Osteocyte (in vitro differentiated cells): ENCODE results near the gene ZFX. TPM values are rescaled to one million over a fixed set of nuclear protein-coding genes. Genes with fewer than 3 reads are reported as not detected.
A peak's percentile ranks its signal among the peaks of the same experiment; 100 is the strongest.

Source experiments
- DNase-seq: peaks from one replicate; pipeline ENCODE4 v3.0.0; 2021; ENCODE audit warnings: mixed read lengths; ENCODE audit not compliant: unreplicated experiment; ENCODE audit errors: extremely low spot score
- H3K27ac Mint-ChIP-seq: one replicate; pipeline ENCODE4 v1.8.0; 2021; ENCODE audit warnings: mild to moderate bottlenecking, mixed read lengths; ENCODE audit not compliant: unreplicated experiment
- H3K27me3 Mint-ChIP-seq: one replicate; pipeline ENCODE4 v1.8.0; 2021; ENCODE audit warnings: mixed read lengths; ENCODE audit not compliant: unreplicated experiment
- H3K36me3 Mint-ChIP-seq: one replicate; pipeline ENCODE4 v1.8.0; 2021; ENCODE audit warnings: mixed read lengths; ENCODE audit not compliant: unreplicated experiment
- H3K4me1 Mint-ChIP-seq: one replicate; pipeline ENCODE4 v1.8.0; 2021; ENCODE audit warnings: mixed read lengths; ENCODE audit not compliant: unreplicated experiment
- H3K4me3 Mint-ChIP-seq: one replicate; pipeline ENCODE4 v1.8.0; 2021; ENCODE audit warnings: mild to moderate bottlenecking, moderate library complexity, mixed read lengths; ENCODE audit not compliant: unreplicated experiment
- H3K9me3 Mint-ChIP-seq: one replicate; pipeline ENCODE4 v1.8.0; 2021; ENCODE audit warnings: mixed read lengths; ENCODE audit not compliant: unreplicated experiment
- total RNA-seq: library from RNA; stranded (reverse); gene quantifications from 2 replicates; pipeline ENCODE4 v1.2.1, GENCODE V29; 2021
- TF ChIP-seq, protein P1 (sequence below): fragments of 200-600 bp; sonication (generic); IDR thresholded peaks from 2 replicates; pipeline ENCODE4 v1.5.0; 2021; ENCODE audit warnings: antibody characterized with exemption, mild to moderate bottlenecking, moderate library complexity

The ZFX gene
- total RNA-seq, 1 donor from 2014 or later: 84.6 TPM

DNA sequence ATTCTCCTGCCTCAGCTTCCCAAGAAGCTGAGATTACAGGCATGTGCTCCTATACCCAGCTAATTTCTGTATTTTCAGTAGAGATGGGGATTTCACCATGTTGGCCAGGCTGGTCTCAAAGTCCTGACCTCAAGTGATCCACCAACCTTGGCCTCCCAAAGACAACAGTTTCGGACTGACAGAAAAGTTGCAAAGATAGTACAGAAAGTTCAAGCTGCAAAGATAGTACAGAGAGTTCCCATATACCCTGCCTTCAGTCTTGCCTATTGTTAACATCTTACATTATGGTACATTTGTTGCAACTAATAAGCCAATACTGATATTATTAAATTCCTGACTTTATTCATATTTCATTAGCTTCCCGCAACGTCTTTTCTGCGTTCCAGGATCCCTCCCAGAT is 98.5 kb downstream of the ZFX start:
- Mint-ChIP-seq H3K4me1 (peaks cover 27% of the 10 kb centered on the region), H3K27ac (no peak overlapping the region), H3K36me3 (no peaks in the 10 kb centered on the region), H3K4me3 (no peak overlapping the region), H3K27me3 (peaks cover 8% of the 10 kb centered on the region), H3K9me3 (no peaks in the 10 kb centered on the region)
- TF ChIP-seq, protein P1, sequence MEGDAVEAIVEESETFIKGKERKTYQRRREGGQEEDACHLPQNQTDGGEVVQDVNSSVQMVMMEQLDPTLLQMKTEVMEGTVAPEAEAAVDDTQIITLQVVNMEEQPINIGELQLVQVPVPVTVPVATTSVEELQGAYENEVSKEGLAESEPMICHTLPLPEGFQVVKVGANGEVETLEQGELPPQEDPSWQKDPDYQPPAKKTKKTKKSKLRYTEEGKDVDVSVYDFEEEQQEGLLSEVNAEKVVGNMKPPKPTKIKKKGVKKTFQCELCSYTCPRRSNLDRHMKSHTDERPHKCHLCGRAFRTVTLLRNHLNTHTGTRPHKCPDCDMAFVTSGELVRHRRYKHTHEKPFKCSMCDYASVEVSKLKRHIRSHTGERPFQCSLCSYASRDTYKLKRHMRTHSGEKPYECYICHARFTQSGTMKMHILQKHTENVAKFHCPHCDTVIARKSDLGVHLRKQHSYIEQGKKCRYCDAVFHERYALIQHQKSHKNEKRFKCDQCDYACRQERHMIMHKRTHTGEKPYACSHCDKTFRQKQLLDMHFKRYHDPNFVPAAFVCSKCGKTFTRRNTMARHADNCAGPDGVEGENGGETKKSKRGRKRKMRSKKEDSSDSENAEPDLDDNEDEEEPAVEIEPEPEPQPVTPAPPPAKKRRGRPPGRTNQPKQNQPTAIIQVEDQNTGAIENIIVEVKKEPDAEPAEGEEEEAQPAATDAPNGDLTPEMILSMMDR: no peak
- DNase-seq: no peak

DNA sequence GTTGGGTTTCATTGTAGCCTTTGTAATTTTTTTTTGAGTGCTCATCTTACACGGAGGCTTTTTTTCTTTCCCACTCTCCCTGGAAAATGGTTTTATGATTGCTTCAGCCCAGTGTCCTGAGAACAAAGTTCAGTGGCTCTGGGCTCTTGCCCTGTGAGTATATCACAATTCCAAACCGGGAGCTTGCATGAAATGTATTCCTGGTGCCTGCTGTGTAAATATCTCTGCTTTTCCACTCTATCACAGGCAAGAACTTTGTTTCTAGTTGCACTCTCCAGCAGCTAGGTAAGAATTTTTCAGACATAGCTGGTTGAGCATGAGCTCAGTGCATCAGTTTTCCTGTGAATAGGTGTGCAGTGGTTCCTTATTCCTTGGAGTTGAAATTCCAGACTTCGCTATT is 103.5 kb downstream of the ZFX start:
- no peak overlapping the region for H3K27ac Mint-ChIP-seq
- no peaks in the 10 kb centered on the region for H3K36me3 Mint-ChIP-seq
- DNase-seq: no peak
- H3K4me1 Mint-ChIP-seq: peaks cover 8% of the 10 kb centered on the region
- peaks cover 15% of the 10 kb centered on the region for H3K27me3 Mint-ChIP-seq
- H3K4me3 Mint-ChIP-seq: no peak overlapping the region
- H3K9me3 Mint-ChIP-seq: no peaks in the 10 kb centered on the region
- TF ChIP-seq, protein P1: no peak

DNA sequence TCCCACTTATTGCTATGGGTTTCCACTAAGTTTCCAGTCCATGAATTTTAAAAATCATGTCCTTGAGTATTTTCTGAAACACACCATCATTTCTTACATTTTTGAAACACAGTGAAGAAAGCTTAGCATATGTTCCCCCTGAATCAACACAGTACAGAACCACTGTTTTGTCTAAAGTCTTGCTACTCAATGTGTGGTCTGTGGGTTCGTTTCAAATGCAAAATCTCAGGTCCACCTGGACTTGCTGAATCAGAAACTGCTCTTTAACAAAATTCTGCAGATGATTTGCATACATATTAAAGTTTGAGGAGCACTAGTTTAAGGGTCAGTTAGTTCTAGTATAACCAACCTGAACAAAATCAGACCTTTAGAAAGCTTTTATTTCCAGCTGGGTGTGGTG is 103.9 kb downstream of the ZFX start:
- Mint-ChIP-seq H3K4me3 (no peak overlapping the region), H3K9me3 (no peaks in the 10 kb centered on the region), H3K27me3 (peaks cover 15% of the 10 kb centered on the region), H3K27ac (no peak overlapping the region), H3K4me1 (peaks cover 8% of the 10 kb centered on the region), H3K36me3 (no peaks in the 10 kb centered on the region)
- TF ChIP-seq, protein P1: no peak
- no peak for DNase-seq

DNA sequence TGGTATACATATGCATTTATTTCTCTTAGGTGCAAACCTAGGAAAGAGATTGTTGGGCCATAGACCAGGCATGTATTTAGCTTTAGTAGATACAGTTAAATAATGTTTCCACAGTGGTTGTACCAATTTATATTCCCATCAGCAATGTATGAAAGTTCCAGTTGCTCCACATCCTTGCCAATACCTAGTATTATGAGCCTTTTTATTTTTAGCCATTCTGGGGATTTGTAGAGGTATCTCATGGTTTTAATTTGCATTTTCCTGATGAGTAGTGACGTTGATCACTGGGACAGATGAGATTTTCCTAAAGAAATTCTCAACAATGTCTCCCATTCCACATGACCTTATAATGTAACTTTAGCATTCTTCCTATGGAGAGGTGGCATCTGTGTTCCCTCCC is 107.5 kb downstream of the ZFX start:
- Mint-ChIP-seq H3K27ac (no peak overlapping the region), H3K4me1 (peaks cover 12% of the 10 kb centered on the region), H3K36me3 (no peaks in the 10 kb centered on the region), H3K4me3 (no peak overlapping the region), H3K9me3 (no peaks in the 10 kb centered on the region), H3K27me3 (peaks cover 8% of the 10 kb centered on the region)
- DNase-seq: no peak
- TF ChIP-seq, protein P1: no peak

DNA sequence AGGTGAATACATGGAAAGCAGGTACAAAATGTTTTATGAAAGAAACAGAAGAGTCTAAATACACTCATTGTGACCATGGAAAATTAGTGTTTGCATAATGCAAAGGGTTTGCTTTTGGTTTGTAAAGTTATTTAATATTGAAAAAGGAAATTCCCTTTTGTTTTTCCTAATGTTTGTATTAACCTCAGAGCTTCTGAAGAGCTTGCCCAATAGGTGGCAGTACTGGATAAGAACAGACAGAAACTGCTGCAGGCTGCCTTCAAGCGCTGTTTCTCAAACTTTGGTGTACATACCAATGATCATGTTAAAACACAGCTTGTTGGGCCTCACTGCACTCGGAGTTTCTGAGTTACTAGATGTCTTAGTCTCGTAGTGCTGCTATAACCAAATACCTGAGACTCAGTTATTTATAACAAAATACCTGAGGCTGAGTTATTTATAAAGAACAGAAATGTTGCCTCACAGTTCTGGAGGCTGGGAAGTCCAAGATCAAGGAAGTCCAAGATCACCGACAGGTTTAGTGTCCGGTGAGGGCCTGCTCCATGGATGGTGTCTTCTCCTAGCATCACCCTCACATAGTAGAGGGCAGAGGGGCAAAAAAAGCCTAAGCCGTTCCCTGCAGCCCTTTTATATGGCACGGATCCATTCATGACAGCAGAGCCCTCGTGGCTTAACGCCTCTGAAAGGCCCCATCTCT is 110.2 kb downstream of the ZFX start:
- peaks cover 7% of the 10 kb centered on the region for H3K27me3 Mint-ChIP-seq
- no peak overlapping the region for H3K27ac Mint-ChIP-seq
- no peaks in the 10 kb centered on the region for H3K36me3 Mint-ChIP-seq
- TF ChIP-seq, protein P1: peak; percentile 84
- H3K4me3 Mint-ChIP-seq: no peak overlapping the region
- peaks cover 11% of the 10 kb centered on the region for H3K4me1 Mint-ChIP-seq
- no peak for DNase-seq
- no peaks in the 10 kb centered on the region for H3K9me3 Mint-ChIP-seq
